GM12878 (cell line): ENCODE measurements around the gene SLC16A6. TPM values are rescaled to one million over a fixed set of nuclear protein-coding genes. Genes with fewer than 3 reads are reported as not detected.

Experiments
- ATAC-seq: fragments of 200-7000 bp; cut with Tn5 transposase; 3 replicates; pipeline ENCODE4 v1.9.1; 2020; ENCODE audit warnings: mild to moderate bottlenecking, moderate library complexity
- BruUV-seq: library from RNA; stranded (reverse); fragments of 400-500 nt; replicated peaks from 2 replicates; lab custom pipeline; 2021; lab: Mats Ljungman, UMichigan
- CTCF ChIA-PET: fragments of 300-600 bp; sonication (Branson Sonifier 250); formaldehyde crosslinking; extraction: SDS; loops from one replicate; lab custom pipeline; 2021; ENCODE audit warnings: inconsistent platforms; lab: Yijun Ruan, JAX
- POLR2A ChIA-PET: fragments of 350-600 bp; formaldehyde crosslinking; extraction: SDS; loops from one replicate; lab custom pipeline; 2021; ENCODE audit warnings: inconsistent platforms; lab: Charles Lee
- RAD21 ChIA-PET: fragments of 300-600 bp; sonication (Branson Sonifier 250); formaldehyde crosslinking; loops from one replicate; lab custom pipeline; 2023; ENCODE audit warnings: antibody characterized with exemption; ENCODE audit not compliant: unreplicated experiment; lab: Charles Lee
- SMC1A ChIA-PET: fragments of 300-600 bp; sonication (Branson Sonifier 250); formaldehyde crosslinking; loops from one replicate; lab custom pipeline; 2023; ENCODE audit not compliant: unreplicated experiment, uncharacterized antibody; lab: Charles Lee
- DNase-seq: peaks from one replicate; pipeline ENCODE4 v3.0.0-alpha.2; 2011; ENCODE audit warnings: low read depth, low spot score
- FAIRE-seq: peaks from 3 replicates; lab custom pipeline; 2011; peaks lifted over from hg19 to GRCh38; lab: Jason Lieb, UNC
- H2AFZ ChIP-seq: 2 replicates; pipeline ENCODE4 v1.6.0; 2011; ENCODE audit warnings: low read depth, low read length, control low read depth; ENCODE audit not compliant: control insufficient read depth
- H3K27ac ChIP-seq: 2 replicates; pipeline ENCODE4 v1.5.1; 2011; ENCODE audit warnings: control low read depth; ENCODE audit not compliant: control insufficient read depth, insufficient read depth
- H3K27me3 ChIP-seq, 2 experiments: replicated peaks in 1 of 2; 2 replicates each; pipeline versions ENCODE4 v1.6.0 to v1.6.1; 2011; ENCODE audit warnings: low read length in 1 of 2; ENCODE audit not compliant: control insufficient read depth in 2 of 2, insufficient read depth in 2 of 2
- H3K36me3 ChIP-seq, 2 experiments: 2 replicates each; pipeline ENCODE4 v1.5.1; 2011; ENCODE audit warnings: low read length in 1 of 2; ENCODE audit not compliant: control insufficient read depth in 2 of 2, insufficient read depth in 2 of 2
- H3K4me1 ChIP-seq: 2 replicates; pipeline ENCODE4 v1.6.1; 2011; ENCODE audit warnings: mild to moderate bottlenecking, low read length, moderate library complexity, mixed read lengths; ENCODE audit not compliant: control insufficient read depth, insufficient read depth
- H3K4me2 ChIP-seq: 2 replicates; pipeline ENCODE4 v1.6.0; 2011; ENCODE audit warnings: control low read depth; ENCODE audit not compliant: control insufficient read depth, insufficient read depth
- H3K4me3 ChIP-seq: fragments of 200-600 bp; sonication (generic); 2 replicates; pipeline ENCODE4 v1.5.1; 2016
- H3K79me2 ChIP-seq: 2 replicates; pipeline ENCODE4 v1.6.0; 2011; ENCODE audit warnings: low read length; ENCODE audit not compliant: control insufficient read depth, insufficient read depth
- H3K9ac ChIP-seq: 2 replicates; pipeline ENCODE4 v1.8.0; 2011; ENCODE audit warnings: low read length, control low read depth, mixed read lengths; ENCODE audit not compliant: control insufficient read depth, insufficient read depth
- H3K9me3 ChIP-seq: replicated peaks from 3 replicates; pipeline ENCODE4 v1.5.1; 2011; ENCODE audit warnings: mild to moderate bottlenecking, low read length; ENCODE audit not compliant: control insufficient read depth, insufficient read depth
- H4K20me1 ChIP-seq: 2 replicates; pipeline ENCODE4 v1.6.0; 2011; ENCODE audit not compliant: control insufficient read depth, insufficient read depth
- ASH2L ChIP-seq: fragments of 300-600, 200-600 bp; sonication (generic); IDR thresholded peaks from 2 replicates; pipeline ENCODE4 v1.6.1; 2017; ENCODE audit warnings: low read depth, mild to moderate bottlenecking, borderline replicate concordance
- BACH1 ChIP-seq: fragments of 450-650 bp; IDR thresholded peaks from 2 replicates; pipeline ENCODE4 v1.6.1; 2017; ENCODE audit warnings: mild to moderate bottlenecking, borderline replicate concordance
- CEBPB ChIP-seq, 2 experiments: fragments of 150-350 bp in 1 of 2; IDR thresholded peaks; 2 replicates each; pipeline ENCODE4 v1.6.1; 2012 to 2014; ENCODE audit warnings: low read depth in 2 of 2, low read length in 2 of 2, borderline replicate concordance in 1 of 2, inconsistent platforms in 1 of 2
- DPF2 ChIP-seq: fragments of 450-650 bp; IDR thresholded peaks from 2 replicates; pipeline ENCODE4 v1.6.1; 2017; ENCODE audit warnings: mild to moderate bottlenecking
- EED ChIP-seq: sonication (generic); IDR thresholded peaks from 2 replicates; pipeline ENCODE4 v1.6.1; 2016; ENCODE audit warnings: antibody characterized with exemption, low read depth
- KDM1A ChIP-seq: fragments of 200-600 bp; sonication (generic); IDR thresholded peaks from 2 replicates; pipeline ENCODE4 v1.6.1; 2016; ENCODE audit warnings: borderline replicate concordance
- MTA3 ChIP-seq: IDR thresholded peaks from 2 replicates; pipeline ENCODE4 v1.6.1; 2012; ENCODE audit warnings: low read length, inconsistent platforms, borderline replicate concordance
- MYB ChIP-seq: fragments of 150-350 bp; IDR thresholded peaks from 2 replicates; pipeline ENCODE4 v1.6.1; 2014; ENCODE audit warnings: mild to moderate bottlenecking, low read depth, low read length, borderline replicate concordance
- NRF1 ChIP-seq: conservative IDR thresholded peaks from 2 replicates; pipeline ENCODE4 v1.6.1; 2011; ENCODE audit warnings: mild to moderate bottlenecking, low read depth, low read length, improper control_type of control experiment
- POLR2AphosphoS2 ChIP-seq: IDR thresholded peaks from 2 replicates; pipeline ENCODE4 v1.6.1; 2011; ENCODE audit warnings: low read depth, mild to moderate bottlenecking, low read length, improper control_type of control experiment, moderate library complexity
- RCOR1 ChIP-seq: conservative IDR thresholded peaks from 2 replicates; pipeline ENCODE4 v1.6.1; 2012; ENCODE audit warnings: low read depth, low read length, improper control_type of control experiment
- SUPT20H ChIP-seq: IDR thresholded peaks from 2 replicates; pipeline ENCODE4 v1.6.1; 2011; ENCODE audit warnings: low read depth, mild to moderate bottlenecking, low read length, moderate library complexity, borderline replicate concordance; ENCODE audit not compliant: control insufficient read depth
- ZNF274 ChIP-seq: IDR thresholded peaks from one replicate; pipeline ENCODE4 v1.8.0; 2011; ENCODE audit not compliant: insufficient read length, insufficient read depth
- ZSCAN29 ChIP-seq: fragments of 450-650 bp; IDR thresholded peaks from 2 replicates; pipeline ENCODE4 v1.6.1; 2017; ENCODE audit warnings: mild to moderate bottlenecking, moderate library complexity
- WGBS: methylation state at CpG from one replicate; pipeline ENCODE4 v1.1.6; 2016; ENCODE audit warnings: low lambda C conversion rate; ENCODE audit not compliant: insufficient replicate concordance, insufficient coverage; ENCODE audit errors: missing lambda C conversion rate; 5-methylcytosine and 5-hydroxymethylcytosine counted together
- in situ Hi-C: fragments of 300-500 bp; cut with MboI; formaldehyde crosslinking; loops from 9 replicates; pipeline ENCODE4 v1.14.3; 2018; ENCODE audit warnings: mixed read lengths
- intact Hi-C: fragments of 100-400 bp; cut with micrococcal nuclease; formaldehyde crosslinking; loops from one replicate; pipeline ENCODE4 v1.14.2; 2022; ENCODE audit not compliant: unreplicated experiment
- polyA plus RNA-seq, 11 experiments: library from polyadenylated mRNA; depleted of rRNA in 4 of 11; unstranded in 6 of 11; stranded (reverse) in 5 of 11; fragments of >200 nt; fragmentation: Nextera tagmentation in 4 of 11; fragmentation: Illumina TruSeq in 1 of 11; extraction: Ambion mirVana in 4 of 11; extraction: Trizol in 1 of 11; gene quantifications; 1 replicate in 1 of 11; 2 replicates in 10 of 11; pipeline versions ENCODE4 v1.2.1 to v1.2.3, GENCODE V29; 2011 to 2016; ENCODE audit warnings: inconsistent platforms in 2 of 11, missing spikeins in 2 of 11, low read depth in 1 of 11
- total RNA-seq, 4 experiments: library from RNA; depleted of rRNA in 3 of 4; stranded (reverse); fragments of >200 nt in 3 of 4; fragmentation: Illumina TruSeq in 1 of 4; extraction: Trizol in 1 of 4; gene quantifications; 2 replicates each; pipeline versions ENCODE4 v1.2.1 to v1.2.3, GENCODE V29; 2013 to 2021
- TF ChIP-seq, protein P1 (sequence below): fragments of 450-650 bp; IDR thresholded peaks from 2 replicates; pipeline ENCODE4 v1.6.1; 2017; ENCODE audit warnings: borderline replicate concordance
- TF ChIP-seq, protein P2 (sequence below): IDR thresholded peaks from 2 replicates; pipeline ENCODE4 v1.6.1; 2012; ENCODE audit warnings: low read depth, low read length, improper control_type of control experiment
- TF ChIP-seq, protein P3 (sequence below): fragments of 150-350 bp; IDR thresholded peaks from 2 replicates; pipeline ENCODE4 v1.6.1; 2016; ENCODE audit warnings: low read depth, low read length

The SLC16A6 gene
- total and polyA plus RNA-seq, 10 of the 15 experiments (the other 5 are each of a cell fraction or from before 2014, with no cell fraction given) = 2.4 to 8.8 (median 6.0) TPM

DNA sequence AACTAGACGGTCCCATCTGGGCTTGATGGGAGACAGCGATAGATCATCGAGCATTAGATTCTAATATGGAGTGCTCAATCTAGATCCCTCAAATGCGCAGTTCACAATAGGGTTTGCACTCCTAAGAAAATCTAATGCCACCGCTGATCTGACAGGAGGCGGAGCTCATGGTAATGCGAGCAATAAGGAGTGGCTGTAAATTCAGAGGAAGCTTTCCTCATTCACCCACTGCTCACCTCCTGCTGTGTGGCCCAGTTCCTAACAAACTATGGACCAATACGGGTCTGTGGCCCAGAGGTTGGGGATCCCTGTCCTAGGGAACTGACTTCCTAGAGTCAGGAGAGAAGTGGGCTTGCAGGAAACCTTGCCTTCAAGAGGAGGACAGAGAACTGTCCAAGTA is 68.3 kb downstream of the SLC16A6 start:
- H3K9me3 ChIP-seq = no peaks in the 10 kb centered on the region
- H3K4me3 ChIP-seq = no peak overlapping the region
- no peak for DNase-seq
- no peak for ATAC-seq
- H2AFZ ChIP-seq = no peak overlapping the region
- H3K36me3 ChIP-seq = no peaks in the 10 kb centered on the region
- FAIRE-seq = no peak
- H3K27ac ChIP-seq = no peak overlapping the region
- in situ Hi-C loops = no loop called here
- no peak overlapping the region for H3K9ac ChIP-seq
- H3K79me2 ChIP-seq = no peaks in the 10 kb centered on the region
- RAD21 ChIA-PET = no interaction called here
- WGBS = 84% methylated on average over 8 of the region's 8 CpGs
- CTCF ChIA-PET = interaction anchor here (0.9 kb wide), 1 partner anchor 17 kb away, joined by 4 read pairs; no protein-coding TSS in a partner anchor
- H3K27me3 ChIP-seq = no peaks in the 10 kb centered on the region
- SMC1A ChIA-PET = interaction anchor here (0.9 kb wide), 1 partner anchor 10 kb away, joined by 3 read pairs; no protein-coding TSS in a partner anchor
- peaks cover 6% of the 10 kb centered on the region for H3K4me1 ChIP-seq
- no TSS peak for BruUV-seq
- no peaks in the 10 kb centered on the region for H4K20me1 ChIP-seq
- POLR2A ChIA-PET = interaction anchor here (1.3 kb wide), 1 partner anchor 9 kb away, joined by 3 read pairs; no protein-coding TSS in a partner anchor
- no peak overlapping the region for H3K4me2 ChIP-seq
- intact Hi-C loops = no loop called here
- TF ChIP-seq ZNF274 = no peak
- TF ChIP-seq MTA3 = no peak
- no peak for TF ChIP-seq SUPT20H
- TF ChIP-seq CEBPB (IDR thresholded peaks at IDR 0.05; ENCODE audit: borderline replicate concordance in 1 of 2, low read depth in 2 of 2, low read length in 2 of 2) = no peak
- TF ChIP-seq BACH1 = no peak
- TF ChIP-seq RCOR1 = no peak
- TF ChIP-seq, protein P1, sequence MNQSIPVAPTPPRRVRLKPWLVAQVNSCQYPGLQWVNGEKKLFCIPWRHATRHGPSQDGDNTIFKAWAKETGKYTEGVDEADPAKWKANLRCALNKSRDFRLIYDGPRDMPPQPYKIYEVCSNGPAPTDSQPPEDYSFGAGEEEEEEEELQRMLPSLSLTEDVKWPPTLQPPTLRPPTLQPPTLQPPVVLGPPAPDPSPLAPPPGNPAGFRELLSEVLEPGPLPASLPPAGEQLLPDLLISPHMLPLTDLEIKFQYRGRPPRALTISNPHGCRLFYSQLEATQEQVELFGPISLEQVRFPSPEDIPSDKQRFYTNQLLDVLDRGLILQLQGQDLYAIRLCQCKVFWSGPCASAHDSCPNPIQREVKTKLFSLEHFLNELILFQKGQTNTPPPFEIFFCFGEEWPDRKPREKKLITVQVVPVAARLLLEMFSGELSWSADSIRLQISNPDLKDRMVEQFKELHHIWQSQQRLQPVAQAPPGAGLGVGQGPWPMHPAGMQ = no peak
- no peak for TF ChIP-seq EED
- no peak for TF ChIP-seq ZSCAN29
- TF ChIP-seq NRF1 = no peak
- no peak for TF ChIP-seq ASH2L
- TF ChIP-seq MYB = no peak
- TF ChIP-seq, protein P2, sequence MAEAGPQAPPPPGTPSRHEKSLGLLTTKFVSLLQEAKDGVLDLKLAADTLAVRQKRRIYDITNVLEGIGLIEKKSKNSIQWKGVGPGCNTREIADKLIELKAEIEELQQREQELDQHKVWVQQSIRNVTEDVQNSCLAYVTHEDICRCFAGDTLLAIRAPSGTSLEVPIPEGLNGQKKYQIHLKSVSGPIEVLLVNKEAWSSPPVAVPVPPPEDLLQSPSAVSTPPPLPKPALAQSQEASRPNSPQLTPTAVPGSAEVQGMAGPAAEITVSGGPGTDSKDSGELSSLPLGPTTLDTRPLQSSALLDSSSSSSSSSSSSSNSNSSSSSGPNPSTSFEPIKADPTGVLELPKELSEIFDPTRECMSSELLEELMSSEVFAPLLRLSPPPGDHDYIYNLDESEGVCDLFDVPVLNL = no peak
- no peak for TF ChIP-seq DPF2
- TF ChIP-seq, protein P3, sequence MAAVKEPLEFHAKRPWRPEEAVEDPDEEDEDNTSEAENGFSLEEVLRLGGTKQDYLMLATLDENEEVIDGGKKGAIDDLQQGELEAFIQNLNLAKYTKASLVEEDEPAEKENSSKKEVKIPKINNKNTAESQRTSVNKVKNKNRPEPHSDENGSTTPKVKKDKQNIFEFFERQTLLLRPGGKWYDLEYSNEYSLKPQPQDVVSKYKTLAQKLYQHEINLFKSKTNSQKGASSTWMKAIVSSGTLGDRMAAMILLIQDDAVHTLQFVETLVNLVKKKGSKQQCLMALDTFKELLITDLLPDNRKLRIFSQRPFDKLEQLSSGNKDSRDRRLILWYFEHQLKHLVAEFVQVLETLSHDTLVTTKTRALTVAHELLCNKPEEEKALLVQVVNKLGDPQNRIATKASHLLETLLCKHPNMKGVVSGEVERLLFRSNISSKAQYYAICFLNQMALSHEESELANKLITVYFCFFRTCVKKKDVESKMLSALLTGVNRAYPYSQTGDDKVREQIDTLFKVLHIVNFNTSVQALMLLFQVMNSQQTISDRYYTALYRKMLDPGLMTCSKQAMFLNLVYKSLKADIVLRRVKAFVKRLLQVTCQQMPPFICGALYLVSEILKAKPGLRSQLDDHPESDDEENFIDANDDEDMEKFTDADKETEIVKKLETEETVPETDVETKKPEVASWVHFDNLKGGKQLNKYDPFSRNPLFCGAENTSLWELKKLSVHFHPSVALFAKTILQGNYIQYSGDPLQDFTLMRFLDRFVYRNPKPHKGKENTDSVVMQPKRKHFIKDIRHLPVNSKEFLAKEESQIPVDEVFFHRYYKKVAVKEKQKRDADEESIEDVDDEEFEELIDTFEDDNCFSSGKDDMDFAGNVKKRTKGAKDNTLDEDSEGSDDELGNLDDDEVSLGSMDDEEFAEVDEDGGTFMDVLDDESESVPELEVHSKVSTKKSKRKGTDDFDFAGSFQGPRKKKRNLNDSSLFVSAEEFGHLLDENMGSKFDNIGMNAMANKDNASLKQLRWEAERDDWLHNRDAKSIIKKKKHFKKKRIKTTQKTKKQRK = no peak
- TF ChIP-seq POLR2AphosphoS2 = no peak
- TF ChIP-seq KDM1A = no peak
